NCI-H82 treated with DMSO at 0.1 percent for 48 hours (cell line): ENCODE data around the gene ADCY6.

Source experiments
- DNase-seq: peaks from one replicate; lab custom pipeline; 2025; ENCODE audit not compliant: unreplicated experiment; lab: John Stamatoyannopoulos, UW

The ADCY6 gene

GRCh38 chr12:48786591-48787544 is 2.0 kb downstream of the ADCY6 start:
- no peak for DNase-seq

- DNase-seq = no peak
Measured at GRCh38 chr12:48783432-48783831, 5.5 kb downstream of the ADCY6 start.

- no peak for DNase-seq
Measured at GRCh38 chr12:48782457-48783395, 6.2 kb downstream of the ADCY6 start.

- no peak for DNase-seq
Measured at GRCh38 chr12:48781750-48782456, 7.0 kb downstream of the ADCY6 start.

GRCh38 chr12:48780381-48781025 is 8.4 kb downstream of the ADCY6 start:
- no peak for DNase-seq

GRCh38 chr12:48779869-48780268 is 9.0 kb downstream of the ADCY6 start:
- DNase-seq = no peak

- DNase-seq = no peak
Measured at GRCh38 chr12:48777501-48778400, 11.1 kb downstream of the ADCY6 start.

GRCh38 chr12:48776956-48777355 is 11.9 kb downstream of the ADCY6 start:
- no peak for DNase-seq

- no peak for DNase-seq
Measured at GRCh38 chr12:48775991-48776649, 12.8 kb downstream of the ADCY6 start.

GRCh38 chr12:48775299-48775698 is 13.6 kb downstream of the ADCY6 start:
- DNase-seq = no peak

GRCh38 chr12:48774516-48774915 is 14.4 kb downstream of the ADCY6 start:
- DNase-seq = no peak

- DNase-seq = no peak
Measured at GRCh38 chr12:48773686-48774085, 15.2 kb downstream of the ADCY6 start.

- no peak for DNase-seq
Measured at GRCh38 chr12:48771588-48772112, 17.2 kb downstream of the ADCY6 start.

- DNase-seq = no peak
Measured at GRCh38 chr12:48770756-48771155, 18.1 kb downstream of the ADCY6 start.

GRCh38 chr12:48768736-48769135 is 20.2 kb downstream of the ADCY6 start:
- no peak for DNase-seq

GRCh38 chr12:48768147-48768546 is 20.7 kb downstream of the ADCY6 start:
- DNase-seq = no peak

- no peak for DNase-seq
Measured at GRCh38 chr12:48767521-48767920, 21.4 kb downstream of the ADCY6 start.

- no peak for DNase-seq
Measured at GRCh38 chr12:48767047-48767446, 21.8 kb downstream of the ADCY6 start.

- no peak for DNase-seq
Measured at GRCh38 chr12:48765753-48766162, 23.1 kb downstream of the ADCY6 start.
